IMR-90 (cell line): ENCODE measurements around the gene MRPL52. TPM values are rescaled to one million over a fixed set of nuclear protein-coding genes. Genes with fewer than 3 reads are reported as not detected.

Source experiments
- CHD1 ChIP-seq: IDR thresholded peaks from 2 replicates; pipeline ENCODE4 v1.6.1; 2012; ENCODE audit warnings: low read depth, low read length, improper control_type of control experiment
- NFE2L2 ChIP-seq: fragments of 150-350 bp; IDR thresholded peaks from 2 replicates; pipeline ENCODE4 v1.6.1; 2016; ENCODE audit warnings: low read depth, mild to moderate bottlenecking, low read length
- polyA plus RNA-seq, 3 experiments: library from polyadenylated mRNA; depleted of rRNA; stranded (reverse); fragments of >200 nt; gene quantifications; 2 replicates each; pipeline ENCODE4 v1.2.3, GENCODE V29; 2012; ENCODE audit warnings: low replicate concordance in 1 of 3
- total RNA-seq: library from RNA; depleted of rRNA; stranded (reverse); fragments of >200 nt; gene quantifications from 2 replicates; pipeline ENCODE4 v1.2.3, GENCODE V29; 2012
- TF ChIP-seq, protein P1 (sequence below): fragments of 150-350 bp; IDR thresholded peaks from 2 replicates; pipeline ENCODE4 v1.6.1; 2017; ENCODE audit warnings: mild to moderate bottlenecking, antibody characterized with exemption, low read length, low read depth

The MRPL52 gene
- total and polyA plus RNA-seq, 2 of the 4 experiments (the other 2 are of a cell fraction) = 33.1 to 51.4 TPM

DNA sequence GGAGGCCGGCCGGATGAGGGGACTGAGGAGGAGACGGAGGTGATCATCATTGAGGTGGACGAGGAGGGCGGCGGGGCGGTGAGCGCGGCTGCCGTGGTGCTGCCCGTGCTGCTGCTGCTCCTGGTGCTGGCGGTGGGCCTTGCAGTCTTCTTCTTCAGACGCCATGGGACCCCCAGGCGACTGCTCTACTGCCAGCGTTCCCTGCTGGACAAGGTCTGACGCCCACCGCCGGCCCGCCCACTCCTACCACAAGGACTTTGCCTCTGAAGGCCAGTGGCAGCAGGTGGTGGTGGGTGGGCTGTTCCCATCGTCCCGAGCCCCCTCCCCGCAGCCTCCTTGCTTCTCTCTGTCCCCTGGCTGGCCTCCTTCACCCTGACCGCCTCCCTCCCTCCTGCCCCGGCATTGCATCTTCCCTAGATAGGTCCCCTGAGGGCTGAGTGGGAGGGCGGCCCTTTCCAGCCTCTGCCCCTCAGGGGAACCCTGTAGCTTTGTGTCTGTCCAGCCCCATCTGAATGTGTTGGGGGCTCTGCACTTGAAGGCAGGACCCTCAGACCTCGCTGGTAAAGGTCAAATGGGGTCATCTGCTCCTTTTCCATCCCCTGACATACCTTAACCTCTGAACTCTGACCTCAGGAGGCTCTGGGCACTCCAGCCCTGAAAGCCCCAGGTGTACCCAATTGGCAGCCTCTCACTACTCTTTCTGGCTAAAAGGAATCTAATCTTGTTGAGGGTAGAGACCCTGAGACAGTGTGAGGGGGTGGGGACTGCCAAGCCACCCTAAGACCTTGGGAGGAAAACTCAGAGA, 16.3 kb downstream of the MRPL52 start (continued):
- TF ChIP-seq CHD1 (no peak), NFE2L2 (no peak)
- TF ChIP-seq, protein P1, sequence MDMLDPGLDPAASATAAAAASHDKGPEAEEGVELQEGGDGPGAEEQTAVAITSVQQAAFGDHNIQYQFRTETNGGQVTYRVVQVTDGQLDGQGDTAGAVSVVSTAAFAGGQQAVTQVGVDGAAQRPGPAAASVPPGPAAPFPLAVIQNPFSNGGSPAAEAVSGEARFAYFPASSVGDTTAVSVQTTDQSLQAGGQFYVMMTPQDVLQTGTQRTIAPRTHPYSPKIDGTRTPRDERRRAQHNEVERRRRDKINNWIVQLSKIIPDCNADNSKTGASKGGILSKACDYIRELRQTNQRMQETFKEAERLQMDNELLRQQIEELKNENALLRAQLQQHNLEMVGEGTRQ = no peak
